ENCODE results near the gene ERBB2.

Gene ERBB2

DNA sequence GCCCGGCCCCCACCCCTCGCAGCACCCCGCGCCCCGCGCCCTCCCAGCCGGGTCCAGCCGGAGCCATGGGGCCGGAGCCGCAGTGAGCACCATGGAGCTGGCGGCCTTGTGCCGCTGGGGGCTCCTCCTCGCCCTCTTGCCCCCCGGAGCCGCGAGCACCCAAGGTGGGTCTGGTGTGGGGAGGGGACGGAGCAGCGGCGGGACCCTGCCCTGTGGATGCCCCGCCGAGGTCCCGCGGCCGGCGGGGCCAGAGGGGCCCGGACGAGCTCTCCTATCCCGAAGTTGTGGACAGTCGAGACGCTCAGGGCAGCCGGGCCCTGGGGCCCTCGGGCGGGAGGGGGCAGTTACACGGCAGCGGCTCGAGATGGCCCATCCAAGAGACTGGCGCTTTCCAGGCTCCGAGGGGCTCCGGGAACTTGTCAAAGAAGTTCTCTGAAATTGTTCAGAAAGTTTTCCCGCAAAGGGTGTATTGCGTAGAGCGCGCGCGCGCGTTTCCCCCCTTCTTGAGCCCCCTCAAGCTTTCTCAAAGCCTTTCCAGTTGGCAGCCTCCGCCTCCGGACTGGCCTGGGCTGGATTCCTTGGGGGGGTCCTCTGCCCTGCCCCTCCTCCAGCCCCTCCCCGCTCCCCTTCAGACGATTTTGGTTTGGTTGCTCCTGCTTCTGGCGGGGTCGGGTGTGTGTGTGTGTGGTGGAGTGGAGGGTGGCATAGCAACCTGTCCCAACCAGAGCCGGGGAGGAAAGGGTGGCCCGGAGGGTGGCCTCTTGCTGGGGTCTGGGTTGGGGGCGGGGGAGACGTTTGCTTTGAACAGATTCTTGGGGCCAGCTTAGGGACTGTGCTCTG lies 504 bp downstream of the ERBB2 start:
- Histone ChIP-seq H3K9me2 (replicated peaks; ENCODE audit: insufficient read depth, low read length) (no peaks in the 10 kb centered on the region), H3K9ac (ENCODE audit: low read length) (no peak overlapping the region), H3K27ac (ENCODE audit: low read length) (no peak overlapping the region), H3K4me2 (ENCODE audit: low read depth, low read length) (no peak overlapping the region), H4K20me1 (ENCODE audit: insufficient read depth, low read length) (no peaks in the 10 kb centered on the region), H3K36me3 (replicated peaks; ENCODE audit: insufficient read depth, low read length) (no peaks in the 10 kb centered on the region), H3K4me1 (ENCODE audit: low read length) (peaks cover 17% of the 10 kb centered on the region), H3K79me2 (ENCODE audit: low read length) (no peaks in the 10 kb centered on the region), H3K27me3 (replicated peaks; ENCODE audit: insufficient read depth, low read length) (no peaks in the 10 kb centered on the region), H2AFZ (ENCODE audit: low read length) (no peak overlapping the region), H3K9me3 (replicated peaks; ENCODE audit: insufficient read depth, low read length) (no peaks in the 10 kb centered on the region), H3K4me3 (ENCODE audit: low read length) (no peak overlapping the region), H3F3A (ENCODE audit: insufficient read depth, low read length) (no peaks in the 10 kb centered on the region)
- TF ChIP-seq EZH2phosphoT487 (IDR thresholded peaks at IDR 0.05; ENCODE audit: low read length) (no peak), EZH2 (optimal IDR thresholded peaks at IDR 0.05; ENCODE audit: low read depth, low read length) (no peak)
- TF ChIP-seq, protein P1, sequence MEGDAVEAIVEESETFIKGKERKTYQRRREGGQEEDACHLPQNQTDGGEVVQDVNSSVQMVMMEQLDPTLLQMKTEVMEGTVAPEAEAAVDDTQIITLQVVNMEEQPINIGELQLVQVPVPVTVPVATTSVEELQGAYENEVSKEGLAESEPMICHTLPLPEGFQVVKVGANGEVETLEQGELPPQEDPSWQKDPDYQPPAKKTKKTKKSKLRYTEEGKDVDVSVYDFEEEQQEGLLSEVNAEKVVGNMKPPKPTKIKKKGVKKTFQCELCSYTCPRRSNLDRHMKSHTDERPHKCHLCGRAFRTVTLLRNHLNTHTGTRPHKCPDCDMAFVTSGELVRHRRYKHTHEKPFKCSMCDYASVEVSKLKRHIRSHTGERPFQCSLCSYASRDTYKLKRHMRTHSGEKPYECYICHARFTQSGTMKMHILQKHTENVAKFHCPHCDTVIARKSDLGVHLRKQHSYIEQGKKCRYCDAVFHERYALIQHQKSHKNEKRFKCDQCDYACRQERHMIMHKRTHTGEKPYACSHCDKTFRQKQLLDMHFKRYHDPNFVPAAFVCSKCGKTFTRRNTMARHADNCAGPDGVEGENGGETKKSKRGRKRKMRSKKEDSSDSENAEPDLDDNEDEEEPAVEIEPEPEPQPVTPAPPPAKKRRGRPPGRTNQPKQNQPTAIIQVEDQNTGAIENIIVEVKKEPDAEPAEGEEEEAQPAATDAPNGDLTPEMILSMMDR (IDR thresholded peaks at IDR 0.05; ENCODE audit: low read length): no peak
- no peak for DNase-seq

DNA sequence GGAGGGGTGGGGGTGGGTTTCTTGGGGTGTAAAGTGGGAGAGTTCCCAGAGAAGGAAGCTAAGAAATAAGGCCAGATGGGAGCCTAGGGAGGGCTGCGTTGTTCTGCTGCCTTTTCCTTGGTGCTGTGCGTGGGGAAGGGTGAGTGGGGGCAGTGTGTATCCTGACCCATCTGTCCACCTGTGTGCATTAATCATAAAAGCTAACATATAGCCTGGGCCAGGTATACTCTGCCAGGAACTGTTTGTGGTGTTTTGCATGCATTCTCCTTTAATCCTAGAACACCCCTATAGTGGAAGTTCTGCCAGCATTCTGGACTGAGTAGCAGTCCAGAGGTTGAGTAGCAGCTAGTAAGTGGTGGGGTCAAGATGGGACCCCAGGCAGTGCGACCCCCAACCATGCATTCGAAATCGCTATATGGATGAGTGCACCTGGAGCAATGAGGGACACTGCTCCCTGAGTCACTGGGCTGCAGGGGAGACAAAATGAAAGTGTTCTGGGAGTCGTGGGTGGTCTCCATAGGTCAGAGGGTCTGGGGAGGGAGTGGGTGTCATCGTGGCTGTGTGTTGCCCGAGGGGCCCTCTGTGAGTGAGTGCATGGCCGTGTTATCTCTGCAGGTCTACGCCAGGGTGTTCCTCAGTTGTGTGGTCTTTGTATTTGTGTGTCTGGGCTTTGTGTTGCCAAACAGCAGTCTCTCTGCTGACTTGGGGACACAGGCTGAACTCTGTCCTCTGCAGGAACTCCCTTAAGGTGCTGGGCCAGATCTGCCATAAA lies 1.3 kb downstream of the ERBB2 start:
- Histone ChIP-seq H3K27me3 (replicated peaks; ENCODE audit: insufficient read depth, low read length) (no peaks in the 10 kb centered on the region), H4K20me1 (ENCODE audit: insufficient read depth, low read length) (no peaks in the 10 kb centered on the region), H3K27ac (ENCODE audit: low read length) (no peak overlapping the region), H3K79me2 (ENCODE audit: low read length) (no peaks in the 10 kb centered on the region), H3F3A (ENCODE audit: insufficient read depth, low read length) (no peaks in the 10 kb centered on the region), H3K4me2 (ENCODE audit: low read depth, low read length) (no peak overlapping the region), H3K36me3 (replicated peaks; ENCODE audit: insufficient read depth, low read length) (no peaks in the 10 kb centered on the region), H3K9ac (ENCODE audit: low read length) (no peak overlapping the region), H3K9me2 (replicated peaks; ENCODE audit: insufficient read depth, low read length) (no peaks in the 10 kb centered on the region), H3K9me3 (replicated peaks; ENCODE audit: insufficient read depth, low read length) (no peaks in the 10 kb centered on the region), H2AFZ (ENCODE audit: low read length) (no peak overlapping the region), H3K4me3 (ENCODE audit: low read length) (no peak overlapping the region), H3K4me1 (ENCODE audit: low read length) (peaks cover 17% of the 10 kb centered on the region)
- DNase-seq: no peak
- TF ChIP-seq, protein P1 (IDR thresholded peaks at IDR 0.05; ENCODE audit: low read length): no peak
- TF ChIP-seq EZH2phosphoT487 (IDR thresholded peaks at IDR 0.05; ENCODE audit: low read length): no peak
- TF ChIP-seq EZH2 (optimal IDR thresholded peaks at IDR 0.05; ENCODE audit: low read depth, low read length): no peak

DNA sequence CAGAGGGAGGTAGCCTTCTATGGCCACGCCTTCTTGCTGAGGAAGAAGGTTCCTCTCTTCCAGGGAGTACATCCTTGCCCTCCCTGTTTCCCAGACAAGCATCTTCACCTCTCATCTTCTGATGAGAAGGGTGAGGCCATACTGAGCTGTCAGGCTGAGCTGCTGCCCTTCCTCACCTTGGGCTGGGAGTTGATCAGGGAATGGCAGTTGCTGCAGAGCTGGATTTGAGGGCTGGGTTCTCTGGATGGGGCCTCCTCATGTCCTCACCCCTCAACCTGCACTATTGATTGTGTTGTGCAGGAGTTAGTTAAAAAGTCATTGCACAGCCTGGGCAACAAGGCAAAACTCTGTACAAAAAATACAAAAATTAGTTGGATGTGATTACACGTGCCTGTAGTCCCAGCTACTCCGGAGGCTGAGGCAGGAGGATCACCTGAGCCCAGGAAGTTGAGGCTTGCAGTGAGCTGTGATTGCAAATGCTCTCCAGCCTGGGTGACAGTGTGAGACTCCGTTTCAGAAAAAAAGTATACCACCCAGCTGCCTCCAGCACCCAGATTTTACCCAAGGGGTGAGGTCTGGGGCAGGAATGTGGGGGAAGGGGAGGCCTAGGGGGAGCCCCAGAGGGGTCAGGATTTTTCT lies 2.0 kb downstream of the ERBB2 start:
- no peaks in the 10 kb centered on the region for H3F3A ChIP-seq (ENCODE audit: insufficient read depth, low read length)
- no peak overlapping the region for H2AFZ ChIP-seq (ENCODE audit: low read length)
- no peak overlapping the region for H3K9ac ChIP-seq (ENCODE audit: low read length)
- H3K27ac ChIP-seq (ENCODE audit: low read length): no peak overlapping the region
- no peaks in the 10 kb centered on the region for H3K9me2 ChIP-seq (replicated peaks; ENCODE audit: insufficient read depth, low read length)
- TF ChIP-seq EZH2phosphoT487 (IDR thresholded peaks at IDR 0.05; ENCODE audit: low read length) (no peak), EZH2 (optimal IDR thresholded peaks at IDR 0.05; ENCODE audit: low read depth, low read length) (no peak)
- TF ChIP-seq, protein P1 (IDR thresholded peaks at IDR 0.05; ENCODE audit: low read length): no peak
- no peak overlapping the region for H3K4me2 ChIP-seq (ENCODE audit: low read depth, low read length)
- DNase-seq: no peak
- H3K4me1 ChIP-seq (ENCODE audit: low read length): peaks cover 21% of the 10 kb centered on the region
- H4K20me1 ChIP-seq (ENCODE audit: insufficient read depth, low read length): no peaks in the 10 kb centered on the region
- no peaks in the 10 kb centered on the region for H3K36me3 ChIP-seq (replicated peaks; ENCODE audit: insufficient read depth, low read length)
- H3K9me3 ChIP-seq (replicated peaks; ENCODE audit: insufficient read depth, low read length): no peaks in the 10 kb centered on the region
- no peaks in the 10 kb centered on the region for H3K79me2 ChIP-seq (ENCODE audit: low read length)
- H3K4me3 ChIP-seq (ENCODE audit: low read length): no peak overlapping the region
- no peaks in the 10 kb centered on the region for H3K27me3 ChIP-seq (replicated peaks; ENCODE audit: insufficient read depth, low read length)
